Measurements from ENCODE around the gene MSI2. TPM values are rescaled to one million over a fixed set of nuclear protein-coding genes. Genes with fewer than 3 reads are reported as not detected.

Gene MSI2
- total and polyA plus RNA-seq, 9 of the 15 experiments (the other 6 are each of a cell fraction or from before 2014, with no cell fraction given): 4.6 to 61.8 (median 42.4) TPM

GRCh38 chr17:57624386-57624785 lies 368.1 kb downstream of the MSI2 start:
- H2AFZ ChIP-seq (ENCODE audit: low read depth, low read length): no peak overlapping the region
- H3K27me3 ChIP-seq (ENCODE audit: control insufficient read depth in 2 of 2, insufficient read depth in 2 of 2, low read length in 2 of 2): no peaks in the 10 kb centered on the region
- intact Hi-C loops (cut with micrococcal nuclease) (no loop called here), in situ Hi-C loops (cut with MboI) (no loop called here)
- no peak overlapping the region for H3K9ac ChIP-seq (ENCODE audit: insufficient read depth in 1 of 2, low read depth in 2 of 2, low read length in 2 of 2)
- FAIRE-seq: no peak
- H3K27ac ChIP-seq (ENCODE audit: extremely low read depth, low read depth, low read length): no peak overlapping the region
- H3K36me3 ChIP-seq (ENCODE audit: control insufficient read depth, insufficient read depth, low read length): peaks cover 12% of the 10 kb centered on the region; the same call in 2 of the 3 replicates
- H3K4me3 ChIP-seq: no peak overlapping the region
- WGBS (ENCODE audit: insufficient coverage, low coverage, missing lambda C conversion rate): 79% methylated on average over 8 of the region's 8 CpGs
- no peaks in the 10 kb centered on the region for H3K9me3 ChIP-seq (replicated peaks; ENCODE audit: control insufficient read depth, insufficient read depth, low read depth, low read length)
- no peak for TF ChIP-seq HNRNPH1 (optimal IDR thresholded peaks at IDR 0.05; ENCODE audit: low read depth, low read length)
- TF ChIP-seq NCOA6 (IDR thresholded peaks at IDR 0.05): no peak
- TF ChIP-seq ZNF23 (CRISPR knock-in tag; IDR thresholded peaks at IDR 0.05): no peak
- TF ChIP-seq ZNF830 (CRISPR knock-in tag; IDR thresholded peaks at IDR 0.05): no peak
- no peak for TF ChIP-seq NEUROD1 (IDR thresholded peaks at IDR 0.05; ENCODE audit: borderline replicate concordance, low read depth, low read length, partially characterized antibody)
- TF ChIP-seq MECOM (CRISPR knock-in tag; IDR thresholded peaks at IDR 0.05): no peak
- no peak for TF ChIP-seq ZNF354B (CRISPR knock-in tag; IDR thresholded peaks at IDR 0.05)
- no peak for TF ChIP-seq ZNF316 (IDR thresholded peaks at IDR 0.05)
- no peak for TF ChIP-seq ELK1 (CRISPR knock-in tag; IDR thresholded peaks at IDR 0.05)
- POLR2A ChIA-PET: interaction anchor here (0.6 to 1.4 kb wide), 2 partner anchors 9 to 223 kb away, joined by 3 to 4 read pairs; no protein-coding TSS in a partner anchor
- peaks cover 4% of the 10 kb centered on the region for H3K9me1 ChIP-seq (ENCODE audit: control insufficient read depth, insufficient read depth, low read length)
- no TSS peak for BruUV-seq (replicated peaks)
- no peak for DNase-seq (ENCODE audit: extremely low read depth in 1 of 4, low spot score in 3 of 4)
- peaks cover 0 to 5% of the 10 kb centered on the region in 2 experiments; a peak in 2 of 5 replicates for H3K4me1 ChIP-seq (replicated peaks in 1 of 2; ENCODE audit: control insufficient read depth in 2 of 2, insufficient read depth in 2 of 2, low read length in 2 of 2)
- no peaks in the 10 kb centered on the region for H3K79me2 ChIP-seq (ENCODE audit: control insufficient read depth, insufficient read depth, low read length)
- CTCF ChIA-PET (ENCODE audit: low intra/inter-chr PET ratio): no interaction called here
- H4K20me1 ChIP-seq (replicated peaks; ENCODE audit: control insufficient read depth, insufficient read depth, low read length): no peaks in the 10 kb centered on the region; the same call in 1 of the 2 replicates
- no peak for ATAC-seq
- no peak overlapping the region for H3K4me2 ChIP-seq (ENCODE audit: insufficient read depth, low read length)

Data from K562 (cell line).